Measurements from ENCODE around the gene HMOX1.
"Not testable (repeated sequence)": the region's sequence is repeated elsewhere in the genome, so short reads cannot be mapped to it uniquely, and the experiment has no call there.

The HMOX1 gene

DNA sequence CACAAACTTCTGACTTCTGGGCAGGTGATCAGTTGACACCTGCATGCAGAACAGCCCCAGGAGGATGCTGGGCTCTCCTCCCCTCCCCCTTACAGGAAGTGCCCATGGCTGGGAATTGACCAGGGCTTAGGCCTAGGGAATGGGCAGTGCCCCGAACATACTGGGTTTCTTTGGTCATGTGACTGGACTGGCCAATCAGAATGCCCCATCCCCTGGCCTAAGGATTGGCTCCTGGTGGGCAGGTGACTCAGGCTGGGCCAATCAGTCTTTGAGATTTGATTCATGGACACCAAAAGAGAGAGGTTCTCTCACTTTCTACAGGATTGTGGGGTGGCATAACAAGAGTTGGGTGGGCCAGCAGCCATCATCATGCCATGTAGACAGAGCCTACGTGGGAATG lies 56.2 kb downstream of the HMOX1 start:
- no peak for DNase-seq

DNA sequence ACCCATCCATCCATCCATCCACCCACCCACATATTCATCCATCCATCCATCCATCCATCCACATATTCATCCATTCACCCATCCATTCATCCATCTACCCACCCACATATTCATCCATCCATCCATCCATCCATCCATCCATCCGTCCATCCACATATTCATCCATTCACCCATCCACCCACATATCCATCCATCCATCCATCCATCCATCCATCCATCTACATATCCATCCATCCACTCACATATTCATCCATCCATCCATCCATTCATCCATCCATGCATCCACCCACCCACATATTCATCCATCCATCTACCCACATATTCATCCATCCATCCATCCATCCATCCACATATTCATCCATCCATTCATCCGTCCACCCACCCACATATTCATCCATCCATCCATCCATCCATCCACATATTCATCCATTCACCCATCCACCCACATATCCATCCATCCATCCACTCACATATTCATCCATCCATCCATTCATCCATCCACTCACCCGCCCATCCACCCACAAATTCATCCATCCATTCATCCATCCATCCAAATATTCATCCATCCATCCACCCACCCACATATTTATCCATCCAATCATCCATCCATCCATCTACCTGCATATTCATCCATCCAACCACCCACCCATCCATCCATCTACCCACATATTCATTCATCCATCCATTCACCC lies 57.9 kb downstream of the HMOX1 start:
- not testable (repeated sequence) for DNase-seq

DNA sequence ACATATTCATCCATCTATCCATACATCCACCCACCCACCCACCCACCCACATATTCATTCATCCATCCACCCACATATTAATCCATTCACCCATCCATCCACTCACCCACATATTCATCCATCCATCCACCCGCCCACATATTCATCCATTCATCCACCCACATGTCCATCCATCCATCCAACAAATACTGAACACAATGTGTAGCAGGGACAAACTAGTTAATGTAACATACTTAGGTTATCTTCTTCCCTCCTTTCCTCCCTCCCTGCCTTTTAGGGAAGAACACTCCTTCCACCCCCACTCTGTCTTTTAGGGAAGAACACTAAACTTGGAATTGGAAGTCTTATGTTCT lies 58.4 kb downstream of the HMOX1 start:
- DNase-seq, result no peak

DNA sequence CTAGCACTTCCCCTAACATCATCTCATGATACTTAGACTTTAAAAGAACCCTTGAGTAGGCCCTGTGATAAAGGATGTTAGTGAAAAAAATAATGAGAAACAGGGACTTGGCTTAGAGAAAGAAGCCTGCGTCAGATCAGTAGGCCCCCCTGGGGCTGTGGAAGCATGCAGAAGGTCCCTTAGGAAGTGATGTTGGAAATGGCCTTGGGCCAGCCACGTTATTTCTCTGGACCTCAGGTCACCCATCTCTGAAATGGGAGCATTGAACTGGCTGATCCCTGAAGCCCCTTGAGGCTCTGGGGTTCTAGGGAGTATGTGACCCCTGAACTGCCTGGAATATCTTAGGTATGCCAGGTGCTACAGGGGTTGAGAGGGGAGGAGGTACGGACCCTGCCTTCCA lies 59.2 kb downstream of the HMOX1 start:
- DNase-seq, result no peak

GRCh38 chr22:35441489-35442100 lies 60.7 kb downstream of the HMOX1 start:
- no peak for DNase-seq

GRCh38 chr22:35442471-35442870 lies 61.6 kb downstream of the HMOX1 start:
- DNase-seq, result no peak

GRCh38 chr22:35443338-35443737 lies 62.4 kb downstream of the HMOX1 start:
- no peak for DNase-seq

Data from stimulated activated CD4-positive, alpha-beta T cell treated with anti-CD3 and anti-CD28 coated beads, Interleukin-4, amount 100 ng/mL, for 24 hours (primary cell).